H1 (cell line): ENCODE results near the gene MSANTD2.

Experiments used
- JUND ChIP-seq: IDR thresholded peaks from 2 replicates; pipeline ENCODE4 v1.6.1; 2011; ENCODE audit warnings: mild to moderate bottlenecking, improper control_type of control experiment, low read length
- KDM1A ChIP-seq: fragments of 200-600, 300-600 bp; sonication (generic); IDR thresholded peaks from 2 replicates; pipeline ENCODE4 v1.7.1; 2016; ENCODE audit warnings: mild to moderate bottlenecking, low read length, borderline replicate concordance
- YY1 ChIP-seq: IDR thresholded peaks from 2 replicates; pipeline ENCODE4 v1.6.1; 2011; ENCODE audit warnings: low read depth, mild to moderate bottlenecking, low read length

- TF ChIP-seq YY1 (no peak), JUND (no peak), KDM1A (no peak)
Measured at GRCh38 chr11:124831897-124832296, 31.7 kb upstream of the MSANTD2 start.
